Activated CD4-positive, alpha-beta memory T cell treated with anti-CD3 and anti-CD28 coated beads for 36 hours (primary cell): ENCODE results near the gene ZNF320. TPM values are rescaled to one million over a fixed set of nuclear protein-coding genes. Genes with fewer than 3 reads are reported as not detected.
"Not testable (repeated sequence)": the region's sequence is repeated elsewhere in the genome, so short reads cannot be mapped to it uniquely, and the experiment has no call there.

Experiments used
- CTCF ChIA-PET: fragments of 350-600 bp; sonication (Branson Sonifier 250); formaldehyde crosslinking; loops from one replicate; lab custom pipeline; 2021; ENCODE audit warnings: antibody characterized with exemption, inconsistent platforms; lab: Charles Lee
- POLR2A ChIA-PET: fragments of 350-600 bp; sonication (Branson Sonifier 250); formaldehyde crosslinking; loops from one replicate; lab custom pipeline; 2021; ENCODE audit warnings: antibody characterized with exemption; lab: Charles Lee
- DNase-seq: peaks from one replicate; pipeline ENCODE4 v3.0.0-alpha.2; 2020
- H3K27ac Mint-ChIP-seq: one replicate; pipeline ENCODE4 v1.8.0; 2021; ENCODE audit warnings: mixed read lengths
- H3K27me3 Mint-ChIP-seq: one replicate; pipeline ENCODE4 v1.8.0; 2021; ENCODE audit warnings: mixed read lengths
- H3K36me3 Mint-ChIP-seq: one replicate; pipeline ENCODE4 v1.8.0; 2021; ENCODE audit warnings: mixed read lengths
- H3K4me1 Mint-ChIP-seq: one replicate; pipeline ENCODE4 v1.8.0; 2021; ENCODE audit warnings: low read depth, mixed read lengths
- H3K4me3 Mint-ChIP-seq: one replicate; pipeline ENCODE4 v1.8.0; 2021; ENCODE audit warnings: mild to moderate bottlenecking, mixed read lengths
- H3K9me3 Mint-ChIP-seq: one replicate; pipeline ENCODE4 v1.8.0; 2021; ENCODE audit warnings: mixed read lengths
- intact Hi-C: fragments of 100-400 bp; cut with micrococcal nuclease; formaldehyde crosslinking; loops from one replicate; pipeline ENCODE4 v1.15.1; 2023
- total RNA-seq, 2 experiments: library from RNA; stranded (reverse); gene quantifications; one replicate each; pipeline ENCODE4 v1.2.3, GENCODE V29; 2021

The ZNF320 gene
- total RNA-seq, result 1 to 10 TPM; 5.4 to 7.0 TPM

- CTCF ChIA-PET, result no interaction called here
- Mint-ChIP-seq H3K9me3 (no peaks in the 10 kb centered on the region), H3K36me3 (peaks cover 13% of the 10 kb centered on the region), H3K27ac (peak within 1 kb of the TSS; percentile 88), H3K4me3 (peak within 1 kb of the TSS; percentile 87), H3K4me1 (peaks cover 11% of the 10 kb centered on the region), H3K27me3 (no peaks in the 10 kb centered on the region)
- intact Hi-C loops, result loop anchor here (2.0 kb wide), 1 partner anchor 65 kb away; the partner anchor contains the start of gene ZNF816
- POLR2A ChIA-PET, result no interaction called here
- peak; percentile 96 for DNase-seq
Observed at GRCh38 chr19:52897138-52897935, at the start of gene ZNF320. TSS of gene ZNF320 (minus strand) at chr19:52897635. CDS start at chr19:52890255, 7,380 bp downstream.

GRCh38 chr19:52946322-52947310 is 49.2 kb upstream of the ZNF320 start:
- H3K36me3 Mint-ChIP-seq, result peaks cover 26% of the 10 kb centered on the region
- CTCF ChIA-PET, result no interaction called here
- no peak for DNase-seq
- H3K4me3 Mint-ChIP-seq, result no peak overlapping the region
- POLR2A ChIA-PET, result no interaction called here
- peaks cover 56% of the 10 kb centered on the region for H3K9me3 Mint-ChIP-seq
- intact Hi-C loops, result no loop called here
- no peak overlapping the region for H3K27ac Mint-ChIP-seq
- no peaks in the 10 kb centered on the region for H3K27me3 Mint-ChIP-seq
- peaks cover 6% of the 10 kb centered on the region for H3K4me1 Mint-ChIP-seq

- no peak for DNase-seq
- no peak overlapping the region for H3K27ac Mint-ChIP-seq
- H3K4me3 Mint-ChIP-seq, result no peak overlapping the region
- peaks cover 18% of the 10 kb centered on the region for H3K36me3 Mint-ChIP-seq
- intact Hi-C loops, result no loop called here
- POLR2A ChIA-PET, result no interaction called here
- peaks cover 13% of the 10 kb centered on the region for H3K4me1 Mint-ChIP-seq
- peaks cover 48% of the 10 kb centered on the region for H3K9me3 Mint-ChIP-seq
- H3K27me3 Mint-ChIP-seq, result no peaks in the 10 kb centered on the region
- CTCF ChIA-PET, result no interaction called here
Observed at GRCh38 chr19:52945652-52946321, 48.4 kb upstream of the ZNF320 start.

GRCh38 chr19:52944703-52945493 is 47.5 kb upstream of the ZNF320 start:
- H3K36me3 Mint-ChIP-seq, H3K4me3 Mint-ChIP-seq, POLR2A ChIA-PET, H3K27ac Mint-ChIP-seq, H3K27me3 Mint-ChIP-seq, DNase-seq: not testable (repeated sequence)
- Mint-ChIP-seq H3K9me3 (peaks cover 39% of the 10 kb centered on the region), H3K4me1 (peaks cover 17% of the 10 kb centered on the region)
- intact Hi-C loops, result loop anchor here (5.0 kb wide), 1 partner anchor 47 kb away; no protein-coding TSS in a partner anchor
- CTCF ChIA-PET, result interaction anchor here (0.7 kb wide), 1 partner anchor 778 kb away, joined by 3 read pairs; no protein-coding TSS in a partner anchor

- Mint-ChIP-seq H3K27ac (no peak overlapping the region), H3K9me3 (peaks cover 32% of the 10 kb centered on the region), H3K4me1 (peaks cover 19% of the 10 kb centered on the region), H3K4me3 (no peak overlapping the region), H3K36me3 (peaks cover 5% of the 10 kb centered on the region), H3K27me3 (no peaks in the 10 kb centered on the region)
- DNase-seq, result no peak
- intact Hi-C loops, result loop anchor here (2.0 to 5.0 kb wide), 2 partner anchors 21 to 48 kb away; partner anchors contain the start of gene ZNF888
- POLR2A ChIA-PET, result no interaction called here
- CTCF ChIA-PET, result interaction anchor here (0.7 kb wide), 1 partner anchor 777 kb away, joined by 3 read pairs; no protein-coding TSS in a partner anchor
Observed at GRCh38 chr19:52943884-52944643, 46.6 kb upstream of the ZNF320 start.

- Mint-ChIP-seq H3K4me3 (peak overlapping the region; percentile 81), H3K36me3 (peaks cover 11% of the 10 kb centered on the region), H3K4me1 (peaks cover 25% of the 10 kb centered on the region), H3K27me3 (no peaks in the 10 kb centered on the region), H3K27ac (no peak overlapping the region), H3K9me3 (peaks cover 38% of the 10 kb centered on the region)
- DNase-seq, result no peak
- intact Hi-C loops, result loop anchor here (2.0 to 5.0 kb wide), 2 partner anchors 21 to 49 kb away; partner anchors contain the start of gene ZNF888
- ChIA-PET CTCF (no interaction called here), POLR2A (no interaction called here)
Observed at GRCh38 chr19:52943134-52943883, 45.9 kb upstream of the ZNF320 start.

GRCh38 chr19:52942386-52943133 is 45.1 kb upstream of the ZNF320 start:
- intact Hi-C loops, result loop anchor here (1.0 to 5.0 kb wide), 3 partner anchors 20 to 50 kb away; partner anchors contain the start of genes ZNF816 and ZNF888
- peak; percentile 98 for DNase-seq
- POLR2A ChIA-PET, result no interaction called here
- Mint-ChIP-seq H3K27me3 (no peaks in the 10 kb centered on the region), H3K4me3 (peak overlapping the region; percentile 81), H3K9me3 (peaks cover 35% of the 10 kb centered on the region), H3K27ac (peak overlapping the region; percentile 82), H3K36me3 (peaks cover 15% of the 10 kb centered on the region), H3K4me1 (peaks cover 26% of the 10 kb centered on the region)
- CTCF ChIA-PET, result no interaction called here

- Mint-ChIP-seq H3K27ac (peak overlapping the region; percentile 82), H3K9me3 (peaks cover 34% of the 10 kb centered on the region), H3K4me1 (peaks cover 26% of the 10 kb centered on the region), H3K27me3 (no peaks in the 10 kb centered on the region), H3K36me3 (peaks cover 17% of the 10 kb centered on the region), H3K4me3 (peak overlapping the region; percentile 81)
- ChIA-PET CTCF (interaction anchor here (0.8 kb wide), 1 partner anchor 212 kb away, joined by 3 read pairs; no protein-coding TSS in a partner anchor), POLR2A (no interaction called here)
- intact Hi-C loops, result loop anchor here (1.0 to 5.0 kb wide), 3 partner anchors 19 to 50 kb away; partner anchors contain the start of genes ZNF816 and ZNF888
- DNase-seq, result peak; percentile 38
Observed at GRCh38 chr19:52941941-52942385, 44.5 kb upstream of the ZNF320 start.

- Mint-ChIP-seq H3K4me1 (peaks cover 26% of the 10 kb centered on the region), H3K36me3 (peaks cover 21% of the 10 kb centered on the region), H3K9me3 (peaks cover 34% of the 10 kb centered on the region), H3K27ac (peak overlapping the region; percentile 82), H3K4me3 (peak overlapping the region; percentile 81)
- DNase-seq, POLR2A ChIA-PET, H3K27me3 Mint-ChIP-seq: not testable (repeated sequence)
- intact Hi-C loops, result loop anchor here (5.0 kb wide), 1 partner anchor 51 kb away; no protein-coding TSS in a partner anchor
- CTCF ChIA-PET, result interaction anchor here (0.8 kb wide), 1 partner anchor 213 kb away, joined by 3 read pairs; no protein-coding TSS in a partner anchor
Observed at GRCh38 chr19:52941523-52941922, 44.1 kb upstream of the ZNF320 start.
